Activated T-cell treated with anti-CD3 and anti-CD28 coated beads, Interleukin-2, amount 50 U/mL, for 24 hours (primary cell): ENCODE measurements around the gene PITX1.
A peak's percentile ranks its signal among the peaks of the same experiment; 100 is the strongest.

Source experiments
- DNase-seq: peaks from one replicate; pipeline ENCODE4 v3.0.0-alpha.2; 2020
- H3K27ac Mint-ChIP-seq: 2 replicates; pipeline ENCODE4 v1.8.0; 2020; ENCODE audit warnings: mild to moderate bottlenecking, mixed read lengths
- H3K27me3 Mint-ChIP-seq: 2 replicates; pipeline ENCODE4 v1.8.0; 2020; ENCODE audit warnings: mixed read lengths
- H3K36me3 Mint-ChIP-seq: 2 replicates; pipeline ENCODE4 v1.8.0; 2020; ENCODE audit warnings: low read depth, mixed read lengths
- H3K4me1 Mint-ChIP-seq: 2 replicates; pipeline ENCODE4 v1.8.0; 2020; ENCODE audit warnings: low read depth, mixed read lengths
- H3K4me3 Mint-ChIP-seq: 2 replicates; pipeline ENCODE4 v1.8.0; 2020; ENCODE audit warnings: mild to moderate bottlenecking, moderate library complexity, mixed read lengths
- H3K9me3 Mint-ChIP-seq: 2 replicates; pipeline ENCODE4 v1.8.0; 2020; ENCODE audit warnings: mixed read lengths

PITX1 gene

DNA sequence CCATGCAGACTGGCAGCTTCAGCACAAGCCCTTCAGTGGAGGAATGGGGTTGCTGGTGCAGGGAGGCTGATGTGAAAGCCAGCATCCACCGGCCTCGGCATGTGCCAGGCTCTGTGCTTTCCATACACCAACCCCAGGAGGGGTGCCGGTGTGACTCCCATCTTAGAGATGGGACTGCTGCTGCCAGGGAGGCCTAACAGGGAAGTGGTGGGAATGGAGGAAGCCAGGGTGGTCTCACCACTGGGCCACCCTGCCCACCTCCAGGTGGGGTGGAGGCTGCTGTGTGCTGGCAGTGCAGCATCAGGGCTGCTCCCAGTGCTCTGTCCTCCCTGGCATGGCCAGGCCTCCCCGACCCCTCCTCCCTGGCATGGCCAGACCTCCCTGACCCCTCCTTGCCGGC lies 32.8 kb upstream of the PITX1 start:
- H3K4me3 Mint-ChIP-seq = no peak overlapping the region
- H3K27me3 Mint-ChIP-seq = peaks cover 14% of the 10 kb centered on the region
- H3K36me3 Mint-ChIP-seq = no peaks in the 10 kb centered on the region
- DNase-seq = no peak
- H3K27ac Mint-ChIP-seq = no peak overlapping the region
- no peaks in the 10 kb centered on the region for H3K4me1 Mint-ChIP-seq
- H3K9me3 Mint-ChIP-seq = no peaks in the 10 kb centered on the region

DNA sequence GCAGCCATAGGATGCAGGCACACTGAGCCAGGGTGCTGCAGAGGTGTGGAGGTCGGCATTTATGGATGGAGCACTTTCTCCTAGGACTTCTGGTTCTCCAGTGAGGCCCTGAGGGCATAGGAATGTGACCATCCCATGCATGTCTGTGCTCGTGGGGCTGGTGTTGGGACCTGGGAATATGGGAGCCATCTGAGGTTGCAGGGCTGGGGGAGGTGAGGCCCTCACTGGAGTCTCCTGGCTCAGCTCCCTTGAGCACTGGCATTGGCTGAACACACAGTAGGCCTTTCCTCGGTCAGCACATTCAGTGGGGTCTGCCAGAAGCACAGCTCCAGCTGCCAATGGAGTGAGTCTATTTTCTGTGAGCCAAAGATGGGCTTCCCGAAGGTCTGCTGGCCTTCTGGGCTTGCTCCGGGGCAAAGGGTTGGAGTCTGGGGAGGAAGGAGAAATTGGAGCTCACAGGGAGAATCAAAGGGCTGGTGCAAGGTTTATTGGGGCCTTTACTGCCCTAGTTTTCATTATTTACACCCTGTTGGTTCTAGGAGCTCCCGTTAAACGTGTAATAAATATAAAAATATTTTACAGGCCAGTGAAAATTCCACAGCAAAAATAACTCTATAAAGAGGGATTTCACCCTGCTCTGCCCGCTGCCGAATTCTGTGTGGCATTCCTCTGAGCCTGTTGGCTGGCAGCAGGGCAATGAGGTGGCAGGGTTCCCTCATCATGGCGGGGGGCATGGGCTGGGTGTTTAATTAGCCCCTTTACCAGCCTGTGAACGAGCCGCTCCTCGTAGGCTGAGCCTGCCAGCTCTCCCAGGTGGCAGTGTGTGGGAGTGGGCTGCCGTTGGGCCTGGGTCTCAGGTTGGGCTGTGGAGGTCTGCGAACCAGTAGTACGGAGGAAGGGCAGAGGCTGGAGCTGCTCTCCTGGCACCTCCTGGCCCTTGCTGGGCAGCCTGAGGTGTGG lies 31.6 kb upstream of the PITX1 start:
- Mint-ChIP-seq H3K27ac (no peak overlapping the region), H3K9me3 (no peaks in the 10 kb centered on the region), H3K4me3 (no peak overlapping the region), H3K36me3 (no peaks in the 10 kb centered on the region), H3K4me1 (no peaks in the 10 kb centered on the region), H3K27me3 (peaks cover 14% of the 10 kb centered on the region)
- peak; percentile 6 for DNase-seq

DNA sequence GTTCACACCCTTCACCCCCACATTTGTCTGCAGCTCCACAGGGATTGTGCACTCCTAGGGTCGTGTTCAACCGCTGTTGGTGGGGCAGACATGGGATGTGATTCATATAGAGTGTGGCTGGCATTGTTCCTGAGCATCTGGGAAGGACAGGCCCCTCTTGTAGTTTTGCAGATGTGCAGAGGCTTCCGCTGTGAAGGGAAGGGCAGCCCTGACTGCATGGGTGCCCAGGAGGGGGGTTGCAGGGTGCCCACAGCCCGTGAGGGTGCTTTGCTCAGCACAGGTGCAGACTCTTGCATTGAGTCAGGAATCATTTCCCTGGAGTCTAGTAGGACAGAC lies 30.2 kb upstream of the PITX1 start:
- Mint-ChIP-seq H3K9me3 (no peaks in the 10 kb centered on the region), H3K4me3 (no peak overlapping the region), H3K27ac (no peak overlapping the region), H3K27me3 (peaks cover 14% of the 10 kb centered on the region), H3K36me3 (no peaks in the 10 kb centered on the region), H3K4me1 (no peaks in the 10 kb centered on the region)
- no peak for DNase-seq

DNA sequence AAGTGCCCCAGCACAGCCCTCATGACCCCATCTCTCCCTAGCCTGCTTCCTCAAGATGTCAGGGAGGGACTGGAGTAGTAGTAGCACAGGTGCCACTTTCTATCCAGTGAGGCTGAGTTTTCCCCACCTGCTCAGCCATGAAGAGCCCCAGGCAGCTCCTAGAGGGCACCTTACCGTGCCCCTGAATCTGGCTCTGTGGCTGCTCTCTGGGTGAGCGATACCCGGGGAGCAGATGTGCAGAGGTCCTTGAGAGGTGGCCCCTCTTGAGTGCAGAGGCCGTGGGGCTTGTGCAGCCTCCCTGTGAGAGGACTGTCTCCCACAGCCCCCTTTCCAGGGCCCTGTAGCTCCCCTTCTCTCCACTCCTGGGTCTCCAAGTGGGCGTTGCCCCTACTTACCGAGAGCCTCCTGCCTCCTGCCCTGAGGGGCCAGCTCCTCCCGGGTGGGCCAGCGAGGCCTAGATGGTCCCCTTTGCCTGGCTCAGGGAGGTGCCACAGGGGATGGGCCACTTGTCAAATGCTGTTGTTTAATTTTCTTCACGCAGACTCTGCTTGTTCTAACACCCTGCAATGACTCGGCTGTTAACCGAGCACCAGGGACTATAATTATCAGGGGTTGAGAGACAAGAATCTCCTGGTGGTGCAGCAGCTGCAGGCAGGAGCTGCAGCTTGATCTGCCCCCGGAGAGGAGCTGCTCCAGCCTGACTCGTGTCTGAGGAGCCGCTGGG lies 29.6 kb upstream of the PITX1 start:
- H3K27ac Mint-ChIP-seq = no peak overlapping the region
- no peaks in the 10 kb centered on the region for H3K36me3 Mint-ChIP-seq
- H3K4me1 Mint-ChIP-seq = no peaks in the 10 kb centered on the region
- DNase-seq = no peak
- H3K9me3 Mint-ChIP-seq = no peaks in the 10 kb centered on the region
- no peak overlapping the region for H3K4me3 Mint-ChIP-seq
- peaks cover 18% of the 10 kb centered on the region for H3K27me3 Mint-ChIP-seq

DNA sequence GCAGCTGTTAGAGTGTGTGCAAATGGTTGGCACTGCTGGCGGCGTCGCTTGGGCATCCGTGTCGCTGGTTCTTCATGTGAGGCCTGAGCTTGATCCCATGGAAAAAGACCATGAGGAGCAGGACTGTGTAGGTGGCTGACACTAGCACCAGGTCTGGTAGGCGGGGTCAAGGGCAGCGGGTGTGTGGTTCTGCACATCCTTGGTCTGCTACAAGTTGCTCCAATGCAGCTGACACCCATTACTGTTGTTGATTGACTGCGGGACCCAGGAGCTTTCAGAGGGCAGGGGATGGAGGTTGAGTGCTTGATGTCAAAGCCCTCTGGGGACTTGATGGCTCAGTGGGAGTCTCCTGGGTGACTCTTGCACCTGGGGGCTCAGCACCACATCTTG lies 29.0 kb upstream of the PITX1 start:
- Mint-ChIP-seq H3K4me1 (no peaks in the 10 kb centered on the region), H3K36me3 (no peaks in the 10 kb centered on the region), H3K27me3 (peaks cover 20% of the 10 kb centered on the region), H3K4me3 (no peak overlapping the region), H3K27ac (no peak overlapping the region), H3K9me3 (no peaks in the 10 kb centered on the region)
- no peak for DNase-seq

DNA sequence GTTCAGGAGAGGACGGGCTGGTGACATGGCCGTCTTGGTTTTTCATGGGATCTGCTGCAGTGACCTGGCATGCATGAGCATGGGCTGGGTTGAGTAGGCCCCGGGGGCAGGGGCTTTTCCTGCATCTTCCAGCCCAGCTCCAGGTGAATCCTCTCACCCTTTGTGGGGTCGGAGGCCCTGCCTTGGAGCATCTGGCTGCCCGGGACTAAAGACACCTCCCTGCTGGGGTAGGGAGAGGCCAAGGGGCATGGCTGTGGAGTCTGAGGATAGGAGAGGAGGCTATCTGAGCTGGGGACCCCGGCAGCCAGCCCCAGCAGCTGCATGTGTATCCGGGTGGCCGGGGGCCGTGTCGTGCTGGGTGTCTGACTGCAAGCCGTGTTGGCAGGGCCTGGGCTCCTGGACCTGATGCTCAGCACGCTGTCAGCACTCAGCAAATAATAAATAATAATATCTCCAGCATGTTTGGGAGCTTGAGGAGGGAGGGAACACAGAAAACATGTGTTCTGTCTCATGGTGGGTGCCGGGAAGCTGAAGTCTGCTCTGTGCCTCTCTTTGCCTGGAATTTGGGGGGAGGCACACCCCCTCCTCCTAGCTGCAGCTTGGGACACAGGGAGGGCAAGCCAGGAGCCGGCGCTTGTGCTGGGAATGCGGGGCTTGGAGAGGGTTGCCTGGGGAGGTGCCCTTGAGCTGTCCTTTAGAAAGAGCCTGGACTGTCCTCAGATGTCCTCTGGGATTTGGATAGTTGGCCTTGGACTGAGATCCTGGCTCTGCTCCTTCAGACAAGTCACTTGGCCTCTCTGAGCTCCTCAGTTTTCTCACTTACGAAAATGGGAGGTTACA lies 28.4 kb upstream of the PITX1 start:
- H3K4me1 Mint-ChIP-seq = no peaks in the 10 kb centered on the region
- no peak for DNase-seq
- no peak overlapping the region for H3K27ac Mint-ChIP-seq

DNA sequence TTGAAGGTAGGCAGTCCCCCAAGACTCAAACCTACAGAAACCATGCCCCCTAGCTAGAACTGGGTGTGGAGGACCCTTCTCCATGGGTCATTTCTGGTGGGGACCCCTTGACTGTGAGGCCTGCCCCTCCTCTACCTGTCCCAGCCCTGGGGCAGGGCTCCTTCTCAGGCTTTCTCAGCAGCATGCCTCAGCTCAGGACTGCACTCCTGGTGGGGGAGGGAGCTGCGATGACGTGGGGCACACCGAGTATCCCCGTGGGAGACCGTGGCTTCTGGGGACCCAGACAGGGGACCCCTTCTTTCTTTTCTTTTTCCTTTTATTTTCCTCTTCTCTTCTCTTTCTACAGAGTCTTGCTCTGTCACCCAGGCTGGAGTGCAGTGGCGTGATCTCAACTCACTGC lies 27.0 kb upstream of the PITX1 start:
- Mint-ChIP-seq H3K27ac (no peak overlapping the region), H3K4me3 (no peak overlapping the region), H3K27me3 (peaks cover 20% of the 10 kb centered on the region)

More for the DNA sequence above, 28.4 kb upstream of the PITX1 start:
- no peaks in the 10 kb centered on the region for H3K9me3 Mint-ChIP-seq
- no peak overlapping the region for H3K4me3 Mint-ChIP-seq
- H3K36me3 Mint-ChIP-seq = no peaks in the 10 kb centered on the region
- H3K27me3 Mint-ChIP-seq = peaks cover 20% of the 10 kb centered on the region

DNA sequence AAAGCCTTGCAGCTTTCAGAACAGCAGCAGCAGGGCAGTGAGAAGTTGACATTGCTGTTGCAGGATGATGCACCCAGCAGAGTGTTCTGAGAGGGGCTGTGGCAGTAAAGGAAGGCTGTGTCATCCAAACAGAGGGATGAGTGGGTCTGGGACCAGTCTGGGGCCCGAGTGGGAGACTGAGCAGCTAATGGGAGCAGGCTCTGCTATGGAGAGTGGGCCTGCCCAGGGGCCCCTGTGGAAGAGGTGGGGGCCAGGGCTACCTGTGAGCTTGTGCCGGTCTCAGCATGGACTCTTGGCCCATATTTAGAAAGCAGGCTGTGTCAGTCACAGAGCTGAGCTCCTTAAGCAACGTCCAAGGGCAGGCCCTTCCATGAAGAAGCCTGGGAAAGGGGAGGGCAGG lies 26.0 kb upstream of the PITX1 start:
- no peak overlapping the region for H3K4me3 Mint-ChIP-seq
- no peak for DNase-seq
- no peaks in the 10 kb centered on the region for H3K36me3 Mint-ChIP-seq
- no peaks in the 10 kb centered on the region for H3K4me1 Mint-ChIP-seq
- peaks cover 15% of the 10 kb centered on the region for H3K27me3 Mint-ChIP-seq
- no peaks in the 10 kb centered on the region for H3K9me3 Mint-ChIP-seq
- no peak overlapping the region for H3K27ac Mint-ChIP-seq

More for the DNA sequence above, 27.0 kb upstream of the PITX1 start:
- H3K4me1 Mint-ChIP-seq = no peaks in the 10 kb centered on the region
- no peak for DNase-seq
- H3K9me3 Mint-ChIP-seq = no peaks in the 10 kb centered on the region
- H3K36me3 Mint-ChIP-seq = no peaks in the 10 kb centered on the region

DNA sequence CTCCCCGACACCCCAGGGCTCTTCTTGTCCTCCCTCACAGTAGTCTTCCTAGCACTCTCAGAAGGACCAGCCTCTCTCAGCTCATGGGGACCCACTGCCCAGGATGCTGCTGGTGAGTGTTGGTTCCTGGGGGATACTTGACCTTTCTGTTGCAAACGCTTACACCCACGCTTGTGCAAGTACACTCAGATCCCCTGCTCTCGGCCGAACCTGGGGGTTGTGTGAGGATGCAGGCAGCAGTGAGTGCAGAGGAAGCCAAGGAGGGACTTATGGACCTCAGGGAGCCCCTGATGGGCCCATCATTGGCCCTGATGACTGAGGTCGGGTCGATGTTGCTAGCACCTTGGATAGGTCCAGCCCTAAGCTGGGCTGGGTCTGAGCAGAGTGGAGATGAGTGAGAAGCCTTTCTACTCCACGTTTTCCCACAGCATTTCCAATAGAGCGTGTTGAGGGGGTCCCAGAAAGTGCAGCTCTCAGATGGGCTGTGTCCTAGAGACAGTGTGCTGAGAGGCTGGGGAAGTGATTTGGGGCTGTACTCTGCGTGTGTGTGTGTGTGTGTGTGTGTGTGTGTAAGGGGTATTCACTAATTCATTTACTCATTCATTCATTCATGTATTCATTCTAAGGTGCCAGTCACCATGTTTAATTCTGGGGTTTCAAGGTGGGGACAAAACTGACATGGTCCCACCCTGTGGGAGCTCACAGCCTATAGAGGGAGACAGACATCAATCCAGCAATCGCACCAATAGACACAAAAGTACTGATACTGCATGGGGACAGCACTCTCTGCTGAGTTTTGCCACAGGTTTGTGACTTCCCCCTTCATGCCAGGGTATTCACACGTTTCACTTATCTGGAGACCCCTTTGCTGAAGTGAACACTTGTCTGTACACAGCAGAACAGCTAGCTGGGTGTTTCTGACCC lies 25.2 kb upstream of the PITX1 start:
- no peak overlapping the region for H3K4me3 Mint-ChIP-seq
- no peaks in the 10 kb centered on the region for H3K9me3 Mint-ChIP-seq

DNA sequence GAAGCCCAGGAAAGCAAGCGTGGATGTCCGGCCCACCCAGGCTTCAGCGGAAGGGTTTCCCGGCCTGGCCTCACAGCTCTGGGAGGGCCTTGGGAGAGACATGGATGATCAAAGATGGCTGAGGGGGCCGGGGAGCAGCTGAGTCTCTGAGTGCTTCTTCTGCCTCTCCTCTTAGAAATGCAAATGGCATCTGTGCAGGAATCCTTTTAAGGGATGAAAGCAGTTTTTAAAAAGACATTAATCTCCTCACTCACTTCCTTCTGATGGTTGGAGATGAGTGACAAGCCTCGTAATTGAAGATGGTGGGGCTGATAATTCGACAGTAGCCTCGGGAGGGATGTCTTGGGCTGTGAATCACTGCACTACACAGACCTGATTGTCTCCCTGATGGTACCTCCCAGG lies 24.3 kb upstream of the PITX1 start:
- no peak for DNase-seq
- H3K4me1 Mint-ChIP-seq = no peaks in the 10 kb centered on the region
- no peaks in the 10 kb centered on the region for H3K9me3 Mint-ChIP-seq
- peaks cover 21% of the 10 kb centered on the region for H3K27me3 Mint-ChIP-seq
- no peak overlapping the region for H3K4me3 Mint-ChIP-seq
- H3K36me3 Mint-ChIP-seq = no peaks in the 10 kb centered on the region
- H3K27ac Mint-ChIP-seq = no peak overlapping the region

More for the DNA sequence above, 25.2 kb upstream of the PITX1 start:
- Mint-ChIP-seq H3K27ac (no peak overlapping the region), H3K36me3 (no peaks in the 10 kb centered on the region), H3K4me1 (no peaks in the 10 kb centered on the region), H3K27me3 (peaks cover 15% of the 10 kb centered on the region)
- DNase-seq = no peak

DNA sequence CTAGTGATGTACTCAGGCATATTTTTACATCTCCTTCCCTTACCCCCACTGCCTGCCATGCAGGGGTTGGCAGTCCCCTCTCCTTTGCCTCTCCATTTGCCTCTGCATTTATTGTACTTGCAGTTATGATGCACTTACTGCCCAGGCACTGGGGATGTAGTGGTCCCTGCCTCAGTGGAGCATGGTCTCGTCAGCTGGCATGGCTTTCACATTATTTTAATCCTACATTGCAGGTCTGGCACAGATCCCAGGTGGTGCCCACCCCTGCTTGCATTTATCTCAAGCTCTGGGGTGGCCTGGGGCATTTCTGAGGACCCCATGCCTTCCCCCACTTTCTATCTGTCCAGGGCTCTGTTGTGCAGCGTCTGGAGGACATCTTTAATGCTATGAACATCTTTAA lies 23.2 kb upstream of the PITX1 start:
- no peaks in the 10 kb centered on the region for H3K4me1 Mint-ChIP-seq
- H3K27ac Mint-ChIP-seq = no peak overlapping the region
- DNase-seq = no peak
- H3K9me3 Mint-ChIP-seq = no peaks in the 10 kb centered on the region
- H3K27me3 Mint-ChIP-seq = peaks cover 32% of the 10 kb centered on the region
- H3K36me3 Mint-ChIP-seq = no peaks in the 10 kb centered on the region
- no peak overlapping the region for H3K4me3 Mint-ChIP-seq

DNA sequence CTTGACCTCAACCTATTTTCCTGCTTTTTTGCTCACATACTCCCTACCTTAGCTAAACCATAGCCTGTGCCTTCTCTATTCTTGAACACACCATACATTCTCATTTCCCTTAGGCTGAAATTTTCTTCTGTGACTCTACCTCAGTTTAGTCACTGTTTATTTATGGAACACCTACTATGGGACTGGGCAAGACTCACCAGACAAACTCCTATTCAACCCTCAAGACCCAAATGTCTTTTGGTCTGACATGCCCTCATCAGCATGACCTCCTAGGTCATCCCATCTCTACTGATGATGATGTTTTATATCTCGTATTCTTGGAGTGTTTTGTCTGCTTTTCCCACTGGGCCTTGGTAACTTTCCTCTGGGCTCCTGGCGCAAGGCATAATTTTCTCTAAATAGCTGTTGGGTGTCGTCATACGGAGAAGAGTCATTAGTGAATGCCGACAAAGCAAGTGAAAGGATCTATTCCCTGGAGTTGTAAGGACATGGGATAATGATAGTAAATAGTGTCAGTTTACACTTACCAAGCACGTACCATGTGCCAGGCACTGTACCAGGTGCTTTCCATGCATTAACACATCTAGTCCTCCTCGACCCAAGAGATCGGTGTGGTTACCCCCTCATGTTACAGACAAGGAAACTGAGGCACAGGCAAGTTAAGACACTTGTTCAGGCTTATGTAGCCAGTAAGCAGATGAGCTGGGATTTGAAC lies 22.4 kb upstream of the PITX1 start:
- no peaks in the 10 kb centered on the region for H3K9me3 Mint-ChIP-seq
- H3K4me3 Mint-ChIP-seq = no peak overlapping the region
- no peak for DNase-seq
- H3K36me3 Mint-ChIP-seq = no peaks in the 10 kb centered on the region
- H3K27me3 Mint-ChIP-seq = peaks cover 40% of the 10 kb centered on the region
- H3K4me1 Mint-ChIP-seq = no peaks in the 10 kb centered on the region
- H3K27ac Mint-ChIP-seq = no peak overlapping the region

DNA sequence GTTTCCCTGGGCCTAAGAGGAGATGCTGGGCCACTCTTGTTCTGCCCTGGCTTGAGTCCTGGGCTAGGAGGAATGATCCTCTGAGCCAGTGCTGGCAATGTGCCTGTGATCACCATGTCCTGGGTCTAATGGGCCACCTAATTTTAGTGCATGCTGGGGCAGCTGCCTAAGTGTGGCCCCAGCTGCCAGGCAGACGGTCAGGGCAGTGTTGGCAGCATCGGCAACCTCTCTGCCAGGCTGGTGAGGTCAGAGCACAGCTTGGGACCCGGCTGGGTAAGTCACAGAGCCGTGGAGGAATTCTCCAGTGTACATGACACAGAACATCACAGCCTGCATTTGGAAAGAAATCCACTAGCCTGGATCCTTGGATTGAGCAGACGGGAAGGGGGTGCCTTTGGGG lies 21.4 kb upstream of the PITX1 start:
- no peak overlapping the region for H3K27ac Mint-ChIP-seq
- no peak for DNase-seq
- H3K4me3 Mint-ChIP-seq = no peak overlapping the region
- H3K27me3 Mint-ChIP-seq = peaks cover 50% of the 10 kb centered on the region
- no peaks in the 10 kb centered on the region for H3K9me3 Mint-ChIP-seq
- H3K36me3 Mint-ChIP-seq = no peaks in the 10 kb centered on the region
- no peaks in the 10 kb centered on the region for H3K4me1 Mint-ChIP-seq
